Measurements from ENCODE around the gene WNT4.

Gene WNT4

GRCh38 chr1:22143065-22144033 lies at the start of gene WNT4:
Gene WNT4, minus strand, starts transcription at chr1:22143097. Its CDS starts 175 bp downstream, at chr1:22142922.
- DNase-seq (ENCODE audit: low read depth in 2 of 2), result no peak

- DNase-seq (ENCODE audit: low read depth in 2 of 2), result no peak
Observed at GRCh38 chr1:22190731-22191130, 47.8 kb upstream of the WNT4 start.

DNA sequence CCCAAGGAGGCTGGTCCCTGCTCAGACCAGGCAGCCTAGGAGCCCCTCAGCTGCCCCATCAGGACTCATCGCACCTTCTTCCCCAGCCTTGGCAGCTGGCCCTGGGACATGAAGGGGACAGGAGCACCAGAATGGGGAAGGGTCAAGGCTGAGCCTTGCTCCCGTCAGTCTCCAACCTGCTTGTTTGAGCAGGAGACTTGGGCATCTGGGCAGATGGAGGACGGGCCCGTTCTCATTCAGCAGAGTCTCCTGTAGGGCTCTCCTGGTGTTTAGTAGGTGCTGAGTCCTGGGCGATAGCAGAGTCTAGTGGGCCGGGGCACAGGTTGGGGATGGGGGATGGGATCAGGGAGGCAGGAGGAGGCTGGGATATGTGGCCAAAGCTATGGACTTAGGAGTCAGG lies 47.4 kb upstream of the WNT4 start:
- no peak for DNase-seq (ENCODE audit: low read depth in 2 of 2)

DNA sequence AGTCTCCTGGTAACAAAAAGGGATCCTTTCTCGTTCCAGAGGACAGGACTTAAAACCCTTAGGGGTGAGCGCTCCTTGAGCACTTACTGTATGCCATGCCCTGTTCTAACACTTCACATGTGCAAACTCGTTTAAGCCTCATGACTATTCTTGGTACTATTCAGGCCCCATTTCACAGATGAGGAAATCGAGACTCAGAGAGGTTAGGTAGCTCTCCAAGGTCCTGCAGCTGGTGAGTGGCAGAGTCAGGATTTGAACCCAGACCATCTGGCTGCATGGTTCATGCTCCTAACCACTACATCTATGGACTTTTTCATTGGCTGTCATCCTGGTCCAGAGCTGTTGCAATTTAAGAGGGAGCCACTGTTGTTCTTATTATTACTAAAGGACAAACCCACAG lies 46.7 kb upstream of the WNT4 start:
- DNase-seq (ENCODE audit: low read depth in 2 of 2), result no peak

GRCh38 chr1:22188914-22189313 lies 46.0 kb upstream of the WNT4 start:
- DNase-seq (ENCODE audit: low read depth in 2 of 2), result no peak

- DNase-seq (ENCODE audit: low read depth in 2 of 2), result no peak
Observed at GRCh38 chr1:22188436-22188835, 45.5 kb upstream of the WNT4 start.

DNA sequence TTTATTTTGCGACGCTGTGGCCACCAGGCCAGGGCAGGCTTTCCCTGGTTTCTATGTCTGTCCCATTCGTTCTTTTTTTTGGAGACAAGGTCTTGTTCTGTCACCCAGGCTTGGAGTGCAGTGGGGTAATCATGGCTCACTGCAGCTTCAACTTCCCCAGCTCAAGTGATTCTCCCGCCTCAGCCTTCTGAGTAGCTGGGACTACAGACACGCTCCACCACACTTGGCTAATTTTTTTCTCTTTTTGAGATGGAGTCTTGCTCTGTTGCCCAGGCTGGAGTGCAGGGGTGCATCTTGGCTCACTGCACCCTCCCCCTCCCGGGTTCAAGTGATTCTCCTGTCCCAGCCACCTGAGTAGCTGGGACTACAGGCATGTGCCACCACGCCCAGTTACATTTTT lies 43.4 kb upstream of the WNT4 start:
- no peak for DNase-seq (ENCODE audit: low read depth in 2 of 2)

GRCh38 chr1:22184892-22185612 lies 42.2 kb upstream of the WNT4 start:
- no peak for DNase-seq (ENCODE audit: low read depth in 2 of 2)

DNA sequence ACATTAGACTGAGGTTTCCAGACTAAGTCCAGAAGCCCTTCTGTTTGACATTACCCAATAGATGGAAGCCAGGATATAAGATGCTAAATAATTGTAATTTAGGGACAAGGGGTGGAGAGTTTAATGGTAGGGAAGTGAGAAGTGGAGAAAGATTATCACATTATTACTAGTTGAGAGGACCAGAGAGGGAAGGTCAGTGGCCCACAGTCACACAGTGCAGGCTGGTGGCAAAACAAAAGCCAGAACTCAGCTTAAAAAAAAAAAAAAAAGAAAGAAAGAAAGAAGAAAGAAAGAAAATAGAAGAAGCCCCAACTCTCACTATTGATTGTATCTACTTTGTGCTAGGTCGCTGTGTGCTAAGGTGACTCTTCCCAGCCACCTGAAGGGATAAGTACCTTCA lies 41.6 kb upstream of the WNT4 start:
- no peak for DNase-seq (ENCODE audit: low read depth in 2 of 2)

- no peak for DNase-seq (ENCODE audit: low read depth in 2 of 2)
Observed at GRCh38 chr1:22182715-22183114, 39.8 kb upstream of the WNT4 start.

- no peak for DNase-seq (ENCODE audit: low read depth in 2 of 2)
Observed at GRCh38 chr1:22179197-22179803, 36.4 kb upstream of the WNT4 start.

DNA sequence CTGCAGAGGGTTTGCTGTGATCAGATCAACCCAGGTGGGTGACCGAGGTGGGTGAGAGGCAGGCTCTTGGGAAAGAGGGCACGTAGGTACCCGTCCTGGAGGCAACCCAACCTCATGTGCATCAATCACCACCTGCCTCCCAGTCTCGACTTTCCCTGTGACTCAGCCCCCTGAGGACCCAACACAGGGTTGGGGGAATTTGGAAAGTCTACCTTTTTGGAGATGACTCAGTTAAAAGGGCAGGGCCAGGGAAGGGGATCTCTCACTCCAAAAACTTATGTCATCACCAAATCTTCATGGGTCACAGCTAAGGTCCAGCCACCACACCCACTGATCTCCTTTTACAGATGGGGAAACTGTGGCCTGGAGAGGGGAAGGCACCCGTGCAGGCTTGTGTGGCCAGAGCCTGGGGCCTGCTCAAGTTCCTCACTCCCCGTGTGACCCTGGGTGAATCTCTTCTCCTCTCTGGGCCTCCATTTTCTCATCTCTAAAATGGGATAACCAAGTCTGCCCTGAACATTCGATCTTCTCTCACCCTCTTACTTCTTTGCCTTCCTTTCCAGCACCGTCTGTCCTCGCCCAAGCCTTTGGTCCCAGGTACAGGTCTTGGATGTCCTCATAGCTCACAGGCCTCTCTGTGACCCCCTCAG lies 34.6 kb upstream of the WNT4 start:
- no peak for DNase-seq (ENCODE audit: low read depth in 2 of 2)

DNA sequence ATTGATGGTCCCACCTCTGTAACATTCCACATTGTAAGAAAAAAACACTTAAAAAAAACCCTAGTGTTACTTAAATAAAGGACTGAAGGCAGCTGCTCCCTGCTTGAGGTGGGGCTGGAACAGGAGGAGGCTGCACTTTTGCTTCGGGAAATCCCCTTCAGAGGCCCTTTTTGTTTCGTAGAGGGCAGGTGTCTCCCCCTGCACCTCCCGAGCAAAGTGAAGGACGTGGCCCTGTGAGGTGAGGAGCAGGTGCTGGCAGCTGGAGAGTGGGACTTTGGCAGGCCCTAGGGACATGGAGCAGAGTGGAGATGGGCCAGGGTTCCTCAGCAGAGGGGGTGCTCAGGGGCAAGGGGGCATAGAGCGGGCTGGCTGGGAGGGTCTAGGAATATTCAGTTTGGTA lies 33.4 kb upstream of the WNT4 start:
- peak in 1 of 2 donors; percentile 3 for DNase-seq (ENCODE audit: low read depth in 2 of 2)

- no peak for DNase-seq (ENCODE audit: low read depth in 2 of 2)
Observed at GRCh38 chr1:22174446-22175220, 31.7 kb upstream of the WNT4 start.

DNA sequence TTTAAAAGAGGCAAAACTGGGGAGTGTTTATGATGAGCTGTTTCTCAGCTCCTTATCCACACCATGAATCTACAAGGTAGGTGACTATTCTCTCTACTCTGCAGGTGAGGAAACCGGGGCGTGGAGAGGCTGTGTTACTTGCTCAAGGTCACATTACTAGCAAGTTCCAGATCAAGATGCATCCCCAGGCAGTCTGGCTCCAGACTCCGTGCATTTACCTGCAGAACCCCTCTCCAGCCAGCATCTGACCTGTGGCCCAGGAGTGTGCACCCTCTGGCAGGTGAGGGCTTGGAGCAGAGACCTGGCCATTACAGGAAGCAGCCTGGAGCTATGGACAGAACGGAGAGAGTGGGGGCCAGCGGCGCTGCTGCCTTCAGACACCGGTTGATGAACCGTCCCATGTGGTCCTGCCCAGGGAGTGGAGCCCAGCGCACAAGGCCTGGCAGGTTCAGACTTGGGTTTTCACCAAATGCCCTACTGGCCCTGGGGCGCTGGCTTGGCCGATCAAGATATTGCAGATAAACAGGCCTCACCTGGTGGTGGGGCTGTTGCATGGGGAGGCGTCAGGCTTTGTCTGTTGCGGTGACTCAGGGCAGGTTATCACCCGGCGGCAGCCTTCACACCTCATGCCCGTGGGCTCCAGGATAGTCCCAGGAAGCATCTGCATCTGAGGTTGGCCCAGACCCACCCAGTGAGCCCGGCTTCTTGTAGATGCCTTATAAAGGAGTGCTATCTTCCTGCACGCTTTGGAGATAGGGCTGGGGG lies 29.2 kb upstream of the WNT4 start:
- DNase-seq (ENCODE audit: low read depth in 2 of 2), result no peak

DNA sequence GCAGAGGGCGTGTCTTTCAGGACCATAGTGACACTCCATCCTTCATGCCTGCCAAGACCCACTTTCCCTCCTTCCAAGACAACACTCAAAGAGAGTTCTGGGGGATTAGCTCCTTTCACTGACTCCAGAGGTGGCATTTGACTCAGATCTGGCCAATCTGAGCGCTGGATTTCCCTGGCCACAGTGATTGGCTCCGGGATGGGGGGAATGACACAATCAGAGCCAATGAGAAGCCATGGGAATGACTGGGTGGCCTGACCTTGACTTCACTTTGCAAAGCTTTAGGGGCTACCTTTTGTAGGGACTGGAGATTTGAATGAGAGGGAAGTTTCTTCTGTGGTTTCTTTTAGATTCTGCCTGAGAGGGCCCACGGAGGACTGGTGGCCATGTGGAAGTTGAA lies 26.9 kb upstream of the WNT4 start:
- DNase-seq (ENCODE audit: low read depth in 2 of 2), result no peak

GRCh38 chr1:22168412-22168973 lies 25.6 kb upstream of the WNT4 start:
- no peak for DNase-seq (ENCODE audit: low read depth in 2 of 2)

DNA sequence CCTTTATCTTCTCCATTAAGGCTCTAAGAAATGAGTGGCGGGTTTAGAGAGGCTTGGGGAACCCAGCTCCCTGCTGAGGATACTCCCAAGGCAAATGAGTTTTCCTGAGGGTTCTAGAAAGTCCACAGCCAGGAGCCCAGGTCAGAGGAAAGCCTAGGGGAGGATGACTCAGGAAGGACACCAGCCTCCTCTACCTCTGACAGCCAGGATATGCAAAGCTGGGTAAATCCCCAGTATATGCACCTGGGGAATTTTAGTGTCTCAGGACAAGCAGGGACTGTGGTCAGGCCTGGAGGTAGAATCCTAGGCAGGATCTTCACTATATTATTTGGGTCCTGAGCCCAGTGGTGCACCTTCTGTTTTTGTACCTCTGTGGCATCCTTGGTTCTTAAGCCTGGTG lies 23.5 kb upstream of the WNT4 start:
- no peak for DNase-seq (ENCODE audit: low read depth in 2 of 2)

DNA sequence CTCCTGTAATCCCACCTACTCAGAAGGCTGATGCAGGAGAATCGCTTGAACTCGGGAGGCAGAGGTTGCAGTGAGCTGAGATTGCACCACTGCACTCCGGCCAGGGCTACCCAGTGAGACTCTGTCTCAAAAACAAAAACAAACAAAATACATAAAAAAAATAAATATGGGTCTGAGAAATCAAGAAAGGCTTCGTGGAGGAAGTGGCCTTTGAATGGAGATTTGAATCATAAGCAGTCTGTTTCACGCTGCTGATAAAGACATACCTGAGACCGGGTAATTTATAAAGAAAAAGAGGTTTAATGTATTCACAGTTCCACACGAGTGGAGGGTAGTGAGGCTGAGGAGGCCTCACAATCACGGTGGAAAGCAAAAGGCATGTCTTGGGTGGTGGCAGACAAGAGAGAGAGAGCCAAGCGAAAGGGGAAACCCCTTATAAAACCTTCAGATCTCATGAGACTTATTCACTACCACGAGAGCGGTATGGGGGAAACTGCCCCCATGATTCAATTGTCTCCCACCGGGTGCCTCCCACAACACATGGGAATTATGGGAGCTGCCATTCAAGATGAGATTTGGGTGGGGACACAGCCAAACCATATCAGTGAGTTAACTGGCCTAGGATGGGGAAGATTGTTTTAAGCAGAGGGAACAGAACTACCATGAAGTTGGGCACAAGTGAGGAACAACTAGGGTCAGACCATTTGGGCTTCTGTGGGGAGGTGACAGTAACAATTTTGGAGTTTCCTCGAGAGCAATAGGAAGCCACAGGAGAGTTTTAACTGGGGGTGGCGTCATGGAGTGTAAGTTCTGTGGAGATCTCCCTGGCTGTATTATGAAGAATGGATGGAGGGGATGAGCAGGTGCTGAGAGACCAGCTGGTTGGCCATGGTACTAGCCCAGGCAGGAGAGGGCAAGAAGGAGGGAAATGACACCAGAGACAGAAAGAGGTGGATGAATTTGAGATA lies 22.2 kb upstream of the WNT4 start:
- no peak for DNase-seq (ENCODE audit: low read depth in 2 of 2)

All from stimulated activated CD8-positive, alpha-beta memory T cell treated with anti-CD3 and anti-CD28 coated beads, Interleukin-2, amount 100 ng/mL, for 48 hours (primary cell).